Stimulated activated naive CD4-positive, alpha-beta T cell (primary cell): Measurements from ENCODE around the gene MRPL1.
"Not testable (repeated sequence)": the region's sequence is repeated elsewhere in the genome, so short reads cannot be mapped to it uniquely, and the experiment has no call there.

Source experiments
- DNase-seq, 6 experiments: peaks; one replicate each; lab custom pipeline; 2025; lab: John Stamatoyannopoulos, UW

Gene MRPL1

GRCh38 chr4:77913348-77913747 is 50.7 kb downstream of the MRPL1 start:
- no peak for DNase-seq

GRCh38 chr4:77917075-77917474 is 54.4 kb downstream of the MRPL1 start:
- DNase-seq = no peak

DNA sequence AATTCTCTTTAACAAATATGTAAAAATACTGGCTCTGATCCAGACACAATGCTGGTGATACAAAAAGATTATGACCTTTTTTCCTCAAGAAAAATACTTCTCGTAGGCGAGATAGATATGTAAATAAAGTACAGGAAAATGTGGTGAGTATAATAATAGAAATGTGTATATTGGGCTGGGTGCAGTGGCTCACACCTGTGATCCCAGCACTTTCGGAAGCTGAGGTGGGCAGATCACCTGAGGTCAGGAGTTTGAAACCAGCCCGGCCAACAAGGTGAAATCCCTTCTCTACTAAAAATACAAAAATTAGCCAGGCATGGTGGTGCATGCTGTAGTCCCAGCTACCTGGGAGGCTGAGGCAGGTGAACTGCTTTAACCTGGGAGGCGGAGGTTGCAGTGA is 55.0 kb downstream of the MRPL1 start:
- DNase-seq = no peak

GRCh38 chr4:77920371-77920770 is 57.7 kb downstream of the MRPL1 start:
- no peak for DNase-seq

DNA sequence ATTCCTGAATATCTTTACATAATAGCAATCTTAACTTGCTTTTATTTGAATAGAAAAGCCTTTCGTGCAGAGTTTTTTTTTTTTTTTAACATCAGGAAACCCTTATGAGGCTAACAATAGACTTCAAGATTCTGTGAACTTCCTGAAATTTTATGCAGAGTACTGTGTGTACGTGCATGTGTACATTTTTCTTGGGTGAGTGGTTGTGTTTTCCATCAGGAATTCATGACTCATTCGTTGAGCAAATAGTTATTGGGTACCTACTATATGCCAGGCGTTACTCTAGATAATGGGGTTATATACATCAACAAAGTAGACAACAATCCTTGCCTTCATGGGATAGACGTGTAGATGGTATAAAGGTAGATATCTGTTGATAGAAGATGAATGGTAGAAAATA is 59.1 kb downstream of the MRPL1 start:
- no peak for DNase-seq

- DNase-seq = no peak
Measured at GRCh38 chr4:77922158-77923094, 59.8 kb downstream of the MRPL1 start.

DNA sequence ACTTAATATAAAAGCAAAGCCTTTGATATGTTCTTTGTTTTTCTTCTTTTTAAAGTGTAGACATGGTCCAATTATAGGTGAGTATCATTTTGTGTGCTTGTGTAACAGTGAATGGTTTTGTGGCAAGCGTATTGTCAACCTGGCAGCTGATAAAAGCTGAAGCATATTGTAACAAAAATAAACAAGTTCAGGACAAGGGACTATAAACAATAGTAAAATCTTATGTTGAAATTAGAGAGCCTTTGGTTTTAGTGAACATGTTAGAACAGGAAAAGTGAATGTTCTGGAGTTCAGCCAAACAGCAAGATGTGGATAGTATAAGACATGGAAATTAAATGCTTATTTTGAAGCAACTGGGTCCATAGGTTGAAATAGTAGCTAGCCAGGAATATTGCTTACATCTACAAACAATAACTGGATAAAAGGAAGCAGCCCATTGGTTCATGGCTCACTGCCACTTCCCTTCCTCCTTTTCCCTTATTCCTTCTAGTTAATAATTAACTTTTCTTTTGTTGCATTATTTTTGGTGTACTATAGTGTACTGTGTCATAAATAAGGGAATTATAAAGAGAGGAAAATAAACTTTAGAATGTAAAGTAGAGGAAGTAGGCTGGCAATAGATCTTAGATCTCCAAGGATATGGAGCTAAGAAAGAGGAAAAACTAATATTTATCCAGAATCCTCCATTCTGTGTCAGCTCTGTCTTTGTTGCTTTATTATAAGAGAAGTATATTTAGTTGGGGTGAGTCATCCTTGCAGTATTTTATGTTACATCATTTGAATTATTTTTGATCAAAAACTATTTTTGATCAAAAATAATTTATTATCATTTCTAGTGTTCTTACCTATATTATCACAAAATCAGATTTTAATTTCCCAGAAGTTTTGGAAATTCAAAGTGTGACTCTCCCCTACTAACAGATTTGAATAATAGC is 65.6 kb downstream of the MRPL1 start:
- DNase-seq = no peak

- no peak for DNase-seq
Measured at GRCh38 chr4:77930154-77930639, 67.6 kb downstream of the MRPL1 start.

- DNase-seq = no peak
Measured at GRCh38 chr4:77930876-77931275, 68.2 kb downstream of the MRPL1 start.

DNA sequence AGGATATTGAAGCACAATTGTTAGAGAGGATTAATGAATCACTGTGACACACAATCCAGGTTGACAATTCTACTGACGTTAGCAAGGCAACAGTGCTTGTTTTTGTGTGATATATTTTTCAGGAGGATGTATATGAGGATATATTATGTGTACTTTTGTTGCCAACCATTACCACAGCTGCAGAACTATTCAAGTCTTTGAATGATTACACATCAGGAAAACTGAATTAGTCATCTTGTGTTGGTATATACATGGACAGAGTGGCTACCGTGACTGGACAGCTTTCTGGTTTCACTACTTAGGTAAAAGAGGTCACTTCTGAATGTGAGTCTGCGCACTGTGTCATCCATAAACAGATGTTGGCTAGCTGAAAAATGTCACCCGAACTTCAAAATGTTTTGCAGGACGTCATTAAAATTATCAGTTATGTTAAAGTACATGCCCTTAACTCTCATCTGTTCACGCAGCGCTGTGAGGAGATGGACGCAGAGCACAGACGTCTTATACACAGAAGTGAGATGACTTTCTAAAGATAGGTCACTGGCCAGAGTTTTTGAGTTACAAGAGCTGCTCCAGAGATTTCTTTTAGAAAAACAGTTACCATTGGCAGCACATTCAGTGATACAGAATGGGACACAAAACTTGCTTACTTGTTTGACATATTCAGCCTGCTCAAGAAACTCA is 69.0 kb downstream of the MRPL1 start:
- no peak for DNase-seq

- no peak for DNase-seq
Measured at GRCh38 chr4:77938560-77938959, 75.9 kb downstream of the MRPL1 start.

DNA sequence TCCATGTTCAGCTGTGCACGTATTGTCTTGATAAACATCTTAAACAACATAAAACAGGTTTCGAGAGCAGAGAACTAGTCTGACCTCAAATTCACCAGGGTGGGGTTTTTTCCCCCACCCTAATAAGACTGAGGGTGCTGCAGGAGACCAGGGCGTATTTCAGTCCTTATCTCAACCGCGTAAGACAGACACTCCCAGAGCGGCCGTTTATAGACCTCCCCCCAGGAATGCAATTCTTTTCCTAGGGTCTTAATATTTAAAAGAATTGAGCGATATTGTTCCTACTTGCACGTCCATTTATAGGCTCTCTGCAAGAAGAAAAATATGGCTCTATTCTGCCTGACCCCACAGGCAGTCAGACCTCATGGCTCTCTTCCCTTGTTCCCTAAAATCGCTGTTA is 83.3 kb downstream of the MRPL1 start:
- not testable (repeated sequence) for DNase-seq

DNA sequence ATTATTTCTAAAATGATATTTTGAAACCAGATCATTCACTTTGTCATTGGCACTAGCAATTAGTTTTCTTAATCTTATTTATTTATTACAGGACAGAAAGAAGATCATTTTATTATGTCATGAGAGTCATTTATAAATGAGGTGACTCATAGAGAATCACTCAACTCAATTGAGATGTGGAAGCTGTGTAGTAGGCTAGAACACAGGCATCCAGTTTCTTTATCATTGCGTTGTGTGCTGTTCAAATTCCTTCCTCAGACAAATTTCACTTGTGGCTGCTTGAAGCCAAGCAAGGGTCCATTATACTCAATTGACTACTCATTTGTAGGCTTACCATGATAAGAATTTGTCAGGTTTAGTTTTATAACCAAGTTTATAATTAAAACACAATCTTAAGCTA is 87.6 kb downstream of the MRPL1 start:
- no peak for DNase-seq

DNA sequence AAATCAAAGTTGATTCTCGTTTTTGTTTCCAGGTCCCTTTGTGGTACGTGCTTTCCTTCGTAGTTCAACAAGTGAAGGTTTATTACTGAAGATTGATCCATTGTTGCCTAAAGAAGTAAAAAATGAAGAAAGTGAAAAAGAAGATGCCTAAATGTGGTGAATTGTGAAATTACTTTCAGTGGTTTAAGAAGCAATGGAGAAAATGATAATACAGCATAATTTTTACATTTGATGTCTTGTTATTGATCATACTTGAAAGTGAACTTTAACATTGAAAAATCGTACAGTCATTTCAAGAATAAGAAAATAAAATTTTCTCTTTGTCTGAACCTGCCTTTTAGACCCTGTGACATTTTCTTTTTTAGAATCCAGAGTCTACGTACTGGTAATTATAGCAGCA is 89.8 kb downstream of the MRPL1 start:
- no peak for DNase-seq

DNA sequence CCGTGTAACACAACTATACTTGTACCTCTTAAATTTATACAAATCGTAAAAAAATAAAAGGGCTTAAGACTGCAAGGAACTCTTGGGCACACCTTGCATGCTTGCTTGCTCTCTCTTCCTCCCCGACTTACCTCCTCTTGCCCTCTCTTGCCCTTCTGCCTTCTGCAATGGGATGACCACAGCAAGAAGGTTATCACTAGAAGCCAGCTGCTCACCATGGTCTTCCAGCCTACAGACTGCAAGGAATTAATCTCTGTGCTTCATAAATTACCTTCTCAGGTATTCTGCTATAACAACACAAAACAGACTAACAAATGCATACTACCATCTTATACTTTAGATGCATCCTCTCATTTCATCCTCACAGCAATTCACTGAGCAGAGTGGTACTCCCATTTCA is 92.1 kb downstream of the MRPL1 start:
- DNase-seq = no peak

- no peak for DNase-seq
Measured at GRCh38 chr4:77956917-77957316, 94.3 kb downstream of the MRPL1 start.

GRCh38 chr4:77958897-77959296 is 96.3 kb downstream of the MRPL1 start:
- no peak for DNase-seq

GRCh38 chr4:77959566-77960338 is 97.1 kb downstream of the MRPL1 start:
- peak in 2 of 6 experiments; percentile 7 to 8 for DNase-seq

DNA sequence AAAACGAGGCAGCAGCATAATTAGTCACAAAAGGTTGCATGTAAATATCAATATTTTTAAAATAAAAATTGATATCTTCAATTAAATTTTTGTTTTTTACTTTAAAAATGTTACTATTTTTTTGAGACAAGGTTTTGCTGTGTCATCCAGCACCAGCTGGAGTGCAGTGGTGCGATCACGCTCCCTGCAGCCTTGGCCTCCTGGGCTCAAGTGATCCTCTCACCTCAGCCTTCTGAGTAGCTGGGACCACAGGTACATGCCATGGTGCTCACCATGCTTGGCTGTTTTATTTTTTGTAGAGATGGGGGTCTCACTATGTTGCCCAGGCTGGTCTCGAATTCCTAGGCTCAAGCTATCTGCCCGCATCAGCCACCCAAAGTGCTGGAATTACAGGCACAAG is 97.7 kb downstream of the MRPL1 start:
- DNase-seq = no peak

- DNase-seq = peak in 1 of 6 experiments; percentile 8
Measured at GRCh38 chr4:77963004-77963403, 100.4 kb downstream of the MRPL1 start.

GRCh38 chr4:77973657-77974056 is 111.0 kb downstream of the MRPL1 start:
- not testable (repeated sequence) for DNase-seq
